Upper lobe of left lung (tissue), 6 donors: Measurements from ENCODE around the gene ARMH3. TPM values are rescaled to one million over a fixed set of nuclear protein-coding genes. Genes with fewer than 3 reads are reported as not detected.

ENCODE experiments used
- ATAC-seq, 2 donors: fragments of 200-7000 bp; cut with Tn5 transposase; one replicate each; pipeline ENCODE4 v1.9.1; 2022; ENCODE audit warnings: mild to moderate bottlenecking in 2 of 2, moderate library complexity in 2 of 2; ENCODE audit not compliant: low FRiP score in 2 of 2
- DNase-seq, 2 donors: peaks; one replicate each; pipeline ENCODE4 v3.0.0-alpha.2; 2019 to 2020
- H3K27ac ChIP-seq, 4 donors: fragments of 200-600 bp; sonication (generic); one replicate each; pipeline ENCODE4 v1.5.1; 2016 to 2019
- H3K27me3 ChIP-seq, 4 donors: fragments of 200-600 bp; sonication (generic); one replicate each; pipeline ENCODE4 v1.5.1; 2017 to 2019
- H3K36me3 ChIP-seq, 4 donors: fragments of 200-600 bp; sonication (generic); one replicate each; pipeline ENCODE4 v1.5.1; 2016 to 2019
- H3K4me1 ChIP-seq, 4 donors: fragments of 200-600 bp; sonication (generic); one replicate each; pipeline ENCODE4 v1.5.1; 2018 to 2019
- H3K4me3 ChIP-seq, 4 donors: fragments of 200-600 bp; sonication (generic); one replicate each; pipeline ENCODE4 v1.5.1; 2017 to 2019; ENCODE audit warnings: mild to moderate bottlenecking in 2 of 4, moderate library complexity in 1 of 4
- H3K9me3 ChIP-seq, 4 donors: fragments of 200-600 bp; sonication (generic); one replicate each; pipeline ENCODE4 v1.5.1; 2018 to 2019
- CTCF ChIP-seq, 6 experiments: fragments of 450-650 bp in 4 of 6; fragments of 200-600 bp in 2 of 6; sonication (generic) in 2 of 6; IDR thresholded peaks; one replicate each; pipeline ENCODE4 v1.5.1; 2016 to 2019; ENCODE audit warnings: antibody characterized with exemption in 6 of 6
- EP300 ChIP-seq, 4 donors: sonication (generic); formaldehyde crosslinking; IDR thresholded peaks; one replicate each; pipeline ENCODE4 v1.5.1; 2017; ENCODE audit warnings: antibody characterized with exemption in 4 of 4, control low read depth in 2 of 4
- POLR2A ChIP-seq, 4 donors: fragments of 450-650 bp; IDR thresholded peaks; one replicate each; pipeline ENCODE4 v1.5.1; 2016 to 2017; ENCODE audit warnings: antibody characterized with exemption in 4 of 4, mild to moderate bottlenecking in 2 of 4
- POLR2AphosphoS5 ChIP-seq, 2 donors: sonication (generic); formaldehyde crosslinking; IDR thresholded peaks; one replicate each; pipeline ENCODE4 v1.5.1; 2017; ENCODE audit warnings: antibody characterized with exemption in 2 of 2
- WGBS, 2 donors: methylation state at CpG; one replicate each; pipeline ENCODE4 v1.1.5; 2017 to 2018; 5-methylcytosine and 5-hydroxymethylcytosine counted together
- total RNA-seq, 6 donors: library from RNA; depleted of rRNA in 4 of 6; stranded (reverse); fragments of >200 nt in 4 of 6; gene quantifications; one replicate each; pipeline versions ENCODE4 v1.1.0 to v1.2.1, GENCODE V29; 2016 to 2021
- donor health status: DM: no; HTN: no; CAD: no; lungs with moderate emphysema.
- donor health status: DM: no; HTN: yes; CAD: no; lungs with severe emphysema.

ARMH3 gene
- total RNA-seq, 6 donors from 2014 or later: 14.4 to 39.8 (median 25.5) TPM

- Histone ChIP-seq H3K4me3 (no peak overlapping the region), H3K27me3 (no peaks in the 10 kb centered on the region), H3K27ac (no peak overlapping the region), H3K4me1 (peaks cover 4 to 9% (median 6%) of the 10 kb centered on the region in 4 donors), H3K9me3 (no peaks in the 10 kb centered on the region), H3K36me3 (peaks cover 0 to 15% (median 2%) of the 10 kb centered on the region in 4 donors)
- TF ChIP-seq POLR2A (IDR thresholded peaks at IDR 0.05) (no peak), CTCF (IDR thresholded peaks at IDR 0.05) (no peak), POLR2AphosphoS5 (IDR thresholded peaks at IDR 0.05) (no peak), EP300 (IDR thresholded peaks at IDR 0.05) (no peak)
- WGBS, 2 donors: 83 to 87% methylated on average over 3 of the region's 3 CpGs
- no peak for DNase-seq
- ATAC-seq: no peak
These were observed 121.2 kb downstream of the ARMH3 start for GRCh38 chr10:101934686-101935305.

GRCh38 chr10:101933976-101934375 lies 122.0 kb downstream of the ARMH3 start:
- Histone ChIP-seq H3K9me3 (no peaks in the 10 kb centered on the region), H3K27ac (no peak overlapping the region), H3K4me3 (no peak overlapping the region), H3K4me1 (peaks cover under 1 to 4% (median 4%) of the 10 kb centered on the region in 4 donors), H3K27me3 (no peaks in the 10 kb centered on the region), H3K36me3 (peaks cover 0 to 8% (median 2%) of the 10 kb centered on the region in 4 donors)
- ATAC-seq: no peak
- DNase-seq: no peak
- TF ChIP-seq EP300 (IDR thresholded peaks at IDR 0.05): no peak
- no peak for TF ChIP-seq CTCF (IDR thresholded peaks at IDR 0.05)
- no peak for TF ChIP-seq POLR2AphosphoS5 (IDR thresholded peaks at IDR 0.05)
- TF ChIP-seq POLR2A (IDR thresholded peaks at IDR 0.05): no peak
- 88 to 92% methylated on average over 4 of the region's 4 CpGs for WGBS, 2 donors

- Histone ChIP-seq H3K27me3 (no peaks in the 10 kb centered on the region), H3K4me1 (no peaks in the 10 kb centered on the region), H3K9me3 (no peaks in the 10 kb centered on the region), H3K36me3 (peaks cover 0 to 8% (median 0%) of the 10 kb centered on the region in 4 donors), H3K4me3 (no peak overlapping the region), H3K27ac (no peak overlapping the region)
- 94 to 95% methylated on average over 4 of the region's 4 CpGs for WGBS, 2 donors
- DNase-seq: no peak
- no peak for ATAC-seq
- TF ChIP-seq POLR2A (IDR thresholded peaks at IDR 0.05) (no peak), CTCF (IDR thresholded peaks at IDR 0.05) (no peak), POLR2AphosphoS5 (IDR thresholded peaks at IDR 0.05) (no peak), EP300 (IDR thresholded peaks at IDR 0.05) (no peak)
These were observed 123.8 kb downstream of the ARMH3 start for GRCh38 chr10:101932183-101932582.

GRCh38 chr10:101925027-101925426 lies 130.9 kb downstream of the ARMH3 start:
- no peaks in the 10 kb centered on the region for H3K9me3 ChIP-seq
- H3K4me1 ChIP-seq: no peaks in the 10 kb centered on the region
- no peak for DNase-seq
- ATAC-seq: no peak
- no peak overlapping the region for H3K27ac ChIP-seq
- H3K36me3 ChIP-seq: no peaks in the 10 kb centered on the region
- 90 to 97% methylated on average over 2 of the region's 2 CpGs for WGBS, 2 donors
- H3K27me3 ChIP-seq: no peaks in the 10 kb centered on the region
- no peak for TF ChIP-seq EP300 (IDR thresholded peaks at IDR 0.05)
- no peak for TF ChIP-seq POLR2A (IDR thresholded peaks at IDR 0.05)
- TF ChIP-seq POLR2AphosphoS5 (IDR thresholded peaks at IDR 0.05): no peak
- TF ChIP-seq CTCF (IDR thresholded peaks at IDR 0.05): no peak
- H3K4me3 ChIP-seq: no peak overlapping the region

- no peak overlapping the region for H3K27ac ChIP-seq
- TF ChIP-seq POLR2A (IDR thresholded peaks at IDR 0.05) (no peak), POLR2AphosphoS5 (IDR thresholded peaks at IDR 0.05) (no peak), EP300 (IDR thresholded peaks at IDR 0.05) (no peak), CTCF (IDR thresholded peaks at IDR 0.05) (no peak)
- DNase-seq: no peak
- H3K4me3 ChIP-seq: no peak overlapping the region
- H3K9me3 ChIP-seq: no peaks in the 10 kb centered on the region
- H3K36me3 ChIP-seq: peaks cover 0 to 3% (median 0%) of the 10 kb centered on the region in 4 donors
- no peaks in the 10 kb centered on the region for H3K4me1 ChIP-seq
- no peak for ATAC-seq
- H3K27me3 ChIP-seq: no peaks in the 10 kb centered on the region
These were observed 132.7 kb downstream of the ARMH3 start for GRCh38 chr10:101923256-101923655.
